Pancreas (tissue), 10 donors: ENCODE data around the gene BMPR1A. TPM values are rescaled to one million over a fixed set of nuclear protein-coding genes. Genes with fewer than 3 reads are reported as not detected.
A peak's percentile ranks its signal among the peaks of the same experiment; 100 is the strongest.

Experiments used
- ATAC-seq, 4 donors: fragments of 200-7000 bp; cut with Tn5 transposase; one replicate each; pipeline versions ENCODE4 v1.8.0 to v1.9.1; 2020; ENCODE audit warnings: mild to moderate bottlenecking in 4 of 4, moderate library complexity in 4 of 4
- DNase-seq, 6 donors: peaks; one replicate each; pipeline ENCODE4 v3.0.0-alpha.2; 2020
- FAIRE-seq: peaks from 2 replicates; lab custom pipeline; 2012; peaks lifted over from hg19 to GRCh38; lab: Jason Lieb, UNC
- H3K27ac ChIP-seq, 4 donors: fragments of 200-600 bp; sonication (generic); 1 replicate in 3 of 4; 2 replicates in 1 of 4; pipeline versions ENCODE4 v1.5.0 to v1.8.0; 2020
- H3K27me3 ChIP-seq, 4 donors: fragments of 200-600 bp; one replicate each; pipeline ENCODE4 v1.8.0; 2021
- H3K36me3 ChIP-seq, 3 donors: fragments of 200-600 bp; sonication (generic) in 1 of 3; one replicate each; pipeline versions ENCODE4 v1.5.0 to v1.8.0; 2020 to 2021
- H3K4me1 ChIP-seq, 3 donors: fragments of 200-600 bp; one replicate each; pipeline ENCODE4 v1.8.0; 2021
- H3K4me3 ChIP-seq, 4 donors: fragments of 200-600 bp; sonication (generic) in 2 of 4; one replicate each; pipeline versions ENCODE4 v1.5.0 to v1.8.0; 2020 to 2021
- H3K9me3 ChIP-seq, 4 donors: fragments of 200-600 bp; one replicate each; pipeline ENCODE4 v1.8.0; 2021
- CTCF ChIP-seq, 4 donors: fragments of 200-600 bp; sonication (generic) in 3 of 4; IDR thresholded peaks; one replicate each; pipeline versions ENCODE4 v1.5.0 to v1.8.0; 2021; ENCODE audit warnings: antibody characterized with exemption in 4 of 4
- WGBS, 2 donors: extraction: QIAGEN DNeasy Blood & Tissue Kit; methylation state at CpG; one replicate each; pipeline ENCODE4 v1.1.7; 2013; 5-methylcytosine and 5-hydroxymethylcytosine counted together
- intact Hi-C, 3 donors: fragments of 100-400 bp; cut with DNase I; formaldehyde crosslinking; loops; one replicate each; pipeline versions ENCODE4 v1.11.1 to v1.14.2; 2022
- polyA plus RNA-seq, 2 donors: library from polyadenylated mRNA; stranded (reverse); fragments of 200-250 nt; gene quantifications; one replicate each; pipeline ENCODE4 v1.2.3, GENCODE V29; 2013
- total RNA-seq, 6 donors: library from RNA; stranded (reverse); fragmentation: NEBNext Ultra II Directional in 4 of 6; extraction: Animal tissue kit (Norgen Biotek cat#: 25700) in 4 of 6; gene quantifications; one replicate each; pipeline versions ENCODE4 v1.2.1 to v1.2.4, GENCODE V29; 2021 to 2023
- donor health status: healthy with polysubstance abuse.
- donor health status: DM: no; HTN: no; CAD: no; lungs with moderate emphysema.
- donor health status: DM: no; HTN: no; CAD: no.
- donor health status: control.
- donor health status: control.
- donor health status: Bipolar disorder and iron deficiency.
- donor health status: DM: yes; HTN: yes; CAD: no.
- donor health status: DM: no; HTN: no; CAD: no.
- donor health status: DM: no; HTN: no; CAD: no.
- donor health status: DM: yes; HTN: yes; CAD: no.

BMPR1A gene
- total and polyA plus RNA-seq, 8 donors = 3.5 to 22.3 (median 11.1) TPM

DNA sequence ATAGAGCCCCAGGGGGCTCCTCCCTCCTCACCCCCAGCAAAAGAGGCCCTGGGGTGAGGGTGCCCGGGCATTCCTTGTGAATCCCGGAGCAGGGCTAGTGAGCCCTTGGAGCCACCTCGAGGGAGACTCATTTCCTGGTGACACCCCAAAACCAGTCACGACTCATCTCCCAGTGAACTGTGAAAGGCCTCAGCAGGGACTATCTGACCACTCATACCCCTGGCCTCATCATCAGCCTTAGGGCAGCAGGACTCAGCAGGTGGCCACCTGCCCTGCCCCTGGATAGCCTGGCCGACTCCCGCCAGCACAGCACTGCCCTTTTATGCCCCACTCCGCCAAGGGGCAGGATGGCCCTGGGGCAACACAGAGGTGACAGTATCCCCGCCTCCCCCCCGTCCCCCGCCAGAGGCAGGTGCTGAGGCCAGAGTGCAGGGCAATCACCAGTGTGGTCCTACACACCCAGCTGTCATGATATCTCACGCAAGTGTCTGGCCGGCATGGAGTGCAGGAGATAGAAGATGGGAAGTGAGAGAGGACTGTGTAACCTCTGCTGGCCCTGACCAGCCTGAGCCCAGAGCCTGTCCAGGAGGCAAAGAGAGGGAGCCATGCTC, 205.2 kb downstream of the BMPR1A start:
- intact Hi-C loops = loop anchor here in 1 of 3 donors (5.0 kb wide), 1 partner anchor 269 kb away; no protein-coding TSS in a partner anchor
- WGBS, 2 donors = 78 to 81% methylated on average over 11 to 12 of the region's 12 CpGs
- Histone ChIP-seq H3K4me3 (no peak overlapping the region), H3K4me1 (peaks cover 0 to 3% (median 0%) of the 10 kb centered on the region in 3 donors), H3K27me3 (no peaks in the 10 kb centered on the region), H3K36me3 (no peaks in the 10 kb centered on the region), H3K27ac (no peak overlapping the region), H3K9me3 (no peaks in the 10 kb centered on the region)
- no peak for TF ChIP-seq CTCF (IDR thresholded peaks at IDR 0.05)
- ATAC-seq (no peak), FAIRE-seq (no peak), DNase-seq (peak in 2 of 6 donors; percentile 49 to 63)

DNA sequence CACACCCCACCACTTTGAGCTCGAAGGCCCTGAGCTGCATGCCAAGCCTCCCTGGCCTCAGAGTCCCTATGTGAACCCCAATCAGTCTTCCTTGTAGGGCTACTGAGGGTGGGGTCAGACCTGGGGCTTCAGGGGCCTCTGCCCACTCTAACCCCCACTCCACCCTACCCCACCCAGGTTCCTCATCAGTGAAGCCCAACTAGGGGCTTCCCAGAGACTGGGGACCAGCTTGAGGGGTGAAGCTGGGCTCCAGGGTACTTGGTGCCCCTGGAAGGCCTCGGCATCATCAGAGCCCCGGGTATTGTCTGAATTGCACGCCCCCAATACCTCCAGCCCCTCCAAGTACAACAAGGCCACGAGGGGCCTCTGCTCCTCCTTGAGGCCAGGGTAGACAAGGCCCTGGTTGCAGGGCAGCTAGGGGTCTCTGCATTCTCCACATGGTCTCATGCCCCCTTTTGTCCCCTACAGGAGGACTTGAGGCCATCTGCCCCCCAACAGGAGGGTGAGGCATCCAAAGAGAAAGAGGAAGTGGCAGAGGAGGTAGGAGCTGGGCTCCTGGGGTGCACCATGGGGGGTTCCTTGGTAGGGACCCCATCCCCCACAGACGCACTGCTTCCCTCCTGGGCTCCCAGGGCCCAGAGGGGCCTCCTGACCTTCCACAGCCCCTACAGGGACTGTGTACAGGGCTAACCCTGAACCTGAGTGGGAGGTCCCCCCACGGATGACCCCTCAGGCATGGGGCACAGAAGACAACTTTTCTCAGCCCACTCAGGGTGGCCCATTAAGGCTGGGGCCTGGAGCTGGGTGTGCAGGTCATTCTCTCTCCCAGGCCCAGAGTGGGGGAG, 205.9 kb downstream of the BMPR1A start:
- Histone ChIP-seq H3K9me3 (no peaks in the 10 kb centered on the region), H3K4me1 (peaks cover 0 to 5% (median 0%) of the 10 kb centered on the region in 3 donors), H3K4me3 (no peak overlapping the region), H3K36me3 (no peaks in the 10 kb centered on the region), H3K27me3 (no peaks in the 10 kb centered on the region), H3K27ac (no peak overlapping the region)
- WGBS, 2 donors = 72 to 81% methylated on average over 6 to 7 of the region's 7 CpGs
- FAIRE-seq (no peak), DNase-seq (peak in 2 of 6 donors; percentile 32 to 50), ATAC-seq (no peak)
- no peak for TF ChIP-seq CTCF (IDR thresholded peaks at IDR 0.05)
- intact Hi-C loops = loop anchor here in 1 of 3 donors (5.0 kb wide), 1 partner anchor 270 kb away; no protein-coding TSS in a partner anchor

DNA sequence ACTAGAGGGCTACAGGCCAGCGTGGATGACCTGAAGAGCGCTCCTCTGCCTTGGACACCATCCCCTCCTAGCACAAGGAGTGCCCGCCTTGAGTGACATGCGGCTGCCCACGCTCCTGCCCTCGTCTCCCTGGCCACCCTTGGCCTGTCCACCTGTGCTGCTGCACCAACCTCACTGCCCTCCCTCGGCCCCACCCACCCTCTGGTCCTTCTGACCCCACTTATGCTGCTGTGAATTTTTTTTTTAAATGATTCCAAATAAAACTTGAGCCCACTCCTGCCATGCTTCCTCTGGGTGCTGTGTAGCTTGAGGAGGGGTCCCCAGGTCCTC, 206.5 kb downstream of the BMPR1A start:
- peaks cover 0 to 5% (median 0%) of the 10 kb centered on the region in 3 donors for H3K4me1 ChIP-seq
- no peaks in the 10 kb centered on the region for H3K27me3 ChIP-seq
- FAIRE-seq (no peak), ATAC-seq (no peak), DNase-seq (peak in 1 of 6 donors; percentile 8)
- no peak for TF ChIP-seq CTCF (IDR thresholded peaks at IDR 0.05)
- WGBS, 2 donors = 83 to 87% methylated on average over 7 of the region's 7 CpGs
- no peak overlapping the region for H3K4me3 ChIP-seq
- no peaks in the 10 kb centered on the region for H3K36me3 ChIP-seq
- intact Hi-C loops = loop anchor here in 1 of 3 donors (5.0 kb wide), 1 partner anchor 271 kb away; no protein-coding TSS in a partner anchor
- no peak overlapping the region for H3K27ac ChIP-seq
- no peaks in the 10 kb centered on the region for H3K9me3 ChIP-seq

DNA sequence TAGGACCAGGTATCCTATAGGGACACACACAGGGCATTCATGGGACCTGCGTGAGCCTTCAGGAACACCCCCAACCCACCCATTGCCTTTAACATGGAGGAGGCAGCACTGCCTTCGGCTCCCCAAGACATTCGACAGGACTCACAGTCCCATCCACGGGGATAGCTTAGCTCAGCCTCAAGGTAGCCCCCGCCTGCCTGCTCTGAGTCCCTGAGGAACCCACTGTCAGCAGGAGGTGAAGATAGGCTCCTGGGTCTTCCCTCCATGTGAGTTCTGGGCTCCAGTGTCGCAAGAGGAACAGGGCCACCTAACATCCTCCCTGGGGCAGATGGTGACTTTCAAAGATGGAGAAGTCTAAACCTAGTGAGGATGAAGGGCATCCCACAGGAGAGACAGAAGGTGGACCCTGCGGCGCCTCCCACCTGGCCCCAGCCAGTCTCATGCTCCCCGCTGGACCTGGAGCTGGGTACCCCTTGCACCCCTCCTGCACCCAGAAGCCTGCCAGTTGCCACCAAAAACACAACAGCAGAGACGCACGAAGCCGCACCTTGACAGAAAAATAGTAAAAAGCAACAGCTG, 207.0 kb downstream of the BMPR1A start:
- Histone ChIP-seq H3K4me3 (no peak overlapping the region), H3K4me1 (peaks cover 0 to 5% (median 0%) of the 10 kb centered on the region in 3 donors), H3K9me3 (no peaks in the 10 kb centered on the region), H3K36me3 (no peaks in the 10 kb centered on the region), H3K27me3 (no peaks in the 10 kb centered on the region), H3K27ac (no peak overlapping the region)
- ATAC-seq (no peak), DNase-seq (peak in 2 of 6 donors; percentile 33 to 50), FAIRE-seq (no peak)
- no peak for TF ChIP-seq CTCF (IDR thresholded peaks at IDR 0.05)
- intact Hi-C loops = loop anchor here in 1 of 3 donors (5.0 kb wide), 1 partner anchor 271 kb away; no protein-coding TSS in a partner anchor
- 79 to 89% methylated on average over 12 of the region's 12 CpGs for WGBS, 2 donors
